ENCODE data around the gene CLDN14.

CLDN14 gene

GRCh38 chr21:36494557-36494956, 14.6 kb upstream of the CLDN14 start:
- no peak overlapping the region for H3K4me3 ChIP-seq (ENCODE audit: low read length)
- H3K27ac ChIP-seq (ENCODE audit: low read length) = no peak overlapping the region
- H3K9me3 ChIP-seq (replicated peaks; ENCODE audit: insufficient read depth, low read length) = no peaks in the 10 kb centered on the region
- DNase-seq = no peak
- H3K36me3 ChIP-seq (replicated peaks; ENCODE audit: insufficient read depth, low read length) = no peaks in the 10 kb centered on the region
- H3F3A ChIP-seq (ENCODE audit: insufficient read depth, low read length) = no peaks in the 10 kb centered on the region
- no peak overlapping the region for H3K4me2 ChIP-seq (ENCODE audit: low read depth, low read length)
- TF ChIP-seq EZH2 (optimal IDR thresholded peaks at IDR 0.05; ENCODE audit: low read depth, low read length) (no peak), EZH2phosphoT487 (IDR thresholded peaks at IDR 0.05; ENCODE audit: low read length) (no peak), CTCF (IDR thresholded peaks at IDR 0.05; ENCODE audit: low read length) (no peak)
- no peaks in the 10 kb centered on the region for H3K9me2 ChIP-seq (replicated peaks; ENCODE audit: insufficient read depth, low read length)
- no peaks in the 10 kb centered on the region for H3K4me1 ChIP-seq (ENCODE audit: low read length)
- H3K79me2 ChIP-seq (ENCODE audit: low read length) = no peaks in the 10 kb centered on the region
- no peak overlapping the region for H3K9ac ChIP-seq (ENCODE audit: low read length)
- H4K20me1 ChIP-seq (ENCODE audit: insufficient read depth, low read length) = no peaks in the 10 kb centered on the region
- 0 out of 2 replicates have a peak, but pooled peaks cover 4% of the 10 kb centered on the region for H3K27me3 ChIP-seq (replicated peaks; ENCODE audit: insufficient read depth, low read length)
- H2AFZ ChIP-seq (ENCODE audit: low read length) = no peak overlapping the region

GRCh38 chr21:36491209-36491910, 11.4 kb upstream of the CLDN14 start:
- Histone ChIP-seq H3K4me2 (ENCODE audit: low read depth, low read length) (no peak overlapping the region), H4K20me1 (ENCODE audit: insufficient read depth, low read length) (no peaks in the 10 kb centered on the region), H3K4me3 (ENCODE audit: low read length) (no peak overlapping the region), H3K9ac (ENCODE audit: low read length) (no peak overlapping the region), H3K79me2 (ENCODE audit: low read length) (no peaks in the 10 kb centered on the region), H3K36me3 (replicated peaks; ENCODE audit: insufficient read depth, low read length) (no peaks in the 10 kb centered on the region), H3K9me3 (replicated peaks; ENCODE audit: insufficient read depth, low read length) (no peaks in the 10 kb centered on the region), H3K27ac (ENCODE audit: low read length) (no peak overlapping the region), H3K4me1 (ENCODE audit: low read length) (no peaks in the 10 kb centered on the region), H3K9me2 (replicated peaks; ENCODE audit: insufficient read depth, low read length) (no peaks in the 10 kb centered on the region), H3F3A (ENCODE audit: insufficient read depth, low read length) (no peaks in the 10 kb centered on the region), H2AFZ (ENCODE audit: low read length) (no peak overlapping the region), H3K27me3 (replicated peaks; ENCODE audit: insufficient read depth, low read length) (0 out of 2 replicates have a peak, but pooled peaks cover 4% of the 10 kb centered on the region)
- TF ChIP-seq EZH2phosphoT487 (IDR thresholded peaks at IDR 0.05; ENCODE audit: low read length) (no peak), CTCF (IDR thresholded peaks at IDR 0.05; ENCODE audit: low read length) (no peak), EZH2 (optimal IDR thresholded peaks at IDR 0.05; ENCODE audit: low read depth, low read length) (no peak)
- no peak for DNase-seq

GRCh38 chr21:36489776-36490165, 9.8 kb upstream of the CLDN14 start:
- no peak for DNase-seq
- no peaks in the 10 kb centered on the region for H3K9me2 ChIP-seq (replicated peaks; ENCODE audit: insufficient read depth, low read length)
- no peaks in the 10 kb centered on the region for H3K79me2 ChIP-seq (ENCODE audit: low read length)
- H4K20me1 ChIP-seq (ENCODE audit: insufficient read depth, low read length) = no peaks in the 10 kb centered on the region
- TF ChIP-seq EZH2 (optimal IDR thresholded peaks at IDR 0.05; ENCODE audit: low read depth, low read length) (no peak), EZH2phosphoT487 (IDR thresholded peaks at IDR 0.05; ENCODE audit: low read length) (no peak), CTCF (IDR thresholded peaks at IDR 0.05; ENCODE audit: low read length) (no peak)
- no peak overlapping the region for H3K27ac ChIP-seq (ENCODE audit: low read length)
- H3K4me3 ChIP-seq (ENCODE audit: low read length) = no peak overlapping the region
- no peaks in the 10 kb centered on the region for H3K4me1 ChIP-seq (ENCODE audit: low read length)
- no peak overlapping the region for H3K9ac ChIP-seq (ENCODE audit: low read length)
- 0 out of 2 replicates have a peak, but pooled peaks cover 3% of the 10 kb centered on the region for H3K27me3 ChIP-seq (replicated peaks; ENCODE audit: insufficient read depth, low read length)
- H2AFZ ChIP-seq (ENCODE audit: low read length) = 0 out of 2 replicates have a peak overlapping the region, but pooled peaks have one; percentile 7
- no peak overlapping the region for H3K4me2 ChIP-seq (ENCODE audit: low read depth, low read length)
- H3F3A ChIP-seq (ENCODE audit: insufficient read depth, low read length) = no peaks in the 10 kb centered on the region
- H3K36me3 ChIP-seq (replicated peaks; ENCODE audit: insufficient read depth, low read length) = no peaks in the 10 kb centered on the region
- no peaks in the 10 kb centered on the region for H3K9me3 ChIP-seq (replicated peaks; ENCODE audit: insufficient read depth, low read length)
